ENCODE measurements around the gene SLC5A10. TPM values are rescaled to one million over a fixed set of nuclear protein-coding genes. Genes with fewer than 3 reads are reported as not detected.

The SLC5A10 gene
- 0.12 to 0.26 TPM (median 0.21 TPM) in 5 replicates for total RNA-seq (2022; extraction: Qiagen RNA extraction)

GRCh38 chr17:18951941-18952842, at the start of gene SLC5A10:
Gene SLC5A10, plus strand, starts transcription at chr17:18952165. Its CDS starts 41 bp downstream, at chr17:18952206.

GRCh38 chr17:19004421-19005136, 52.6 kb downstream of the SLC5A10 start, which contains the start of gene FAM83G:
Gene FAM83G, minus strand, starts transcription at chr17:19004764. Its CDS starts 723 bp downstream, at chr17:19004041.

DNA sequence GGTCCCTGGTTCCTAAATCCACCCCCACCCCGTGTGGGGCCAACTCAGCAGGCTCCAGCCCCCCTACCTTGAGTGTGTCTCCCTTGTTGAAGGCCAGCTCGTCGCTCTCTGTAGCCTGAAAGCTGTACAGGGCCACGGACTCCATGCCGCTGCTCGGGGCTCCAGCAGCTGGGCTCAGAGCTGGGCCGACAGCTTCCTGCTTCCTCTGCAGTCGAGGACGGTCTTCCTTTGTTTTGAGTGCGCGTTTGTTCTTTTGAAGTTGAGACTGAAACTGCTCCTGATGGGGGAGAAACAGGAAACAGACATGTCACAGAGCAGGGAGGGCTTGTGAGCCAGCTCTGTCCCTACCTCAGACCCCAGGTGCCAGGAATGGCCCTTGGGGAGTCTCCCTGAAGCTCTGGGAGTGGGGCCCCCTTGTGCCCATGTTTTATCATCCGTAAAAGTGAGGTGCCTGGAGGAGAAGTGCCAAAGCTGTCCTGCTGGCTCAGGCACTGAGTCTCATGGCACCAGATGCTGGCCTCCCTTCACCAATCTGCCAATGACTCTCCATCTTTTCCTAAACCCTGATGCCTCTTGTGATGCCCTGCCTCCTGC, 94.9 kb downstream of the SLC5A10 start, which contains the start of gene GRAP:
Gene GRAP, minus strand, starts transcription at position 176 of the 594 bp plus-strand sequence. Its CDS starts 31 bp downstream, at position 145.

Other genes with a start within 250 kb of the SLC5A10 start
- gene FBXW10, start 208.1 kb upstream of the SLC5A10 start, total RNA-seq (2022; extraction: Qiagen RNA extraction): 0.61 to 1.7 TPM (median 1.0 TPM) in 5 replicates
- gene TVP23B, start 171.0 kb upstream of the SLC5A10 start, total RNA-seq (2022; extraction: Qiagen RNA extraction): 60.4 to 72.1 TPM (median 63.8 TPM) in 5 replicates
- 40.2 to 43.6 TPM (median 42.3 TPM) in 5 replicates for gene PRPSAP2, start 94.0 kb upstream of the SLC5A10 start, total RNA-seq (2022; extraction: Qiagen RNA extraction)
- 26.2 to 39.4 TPM (median 35.6 TPM) in 5 replicates for gene FAM83G, start 52.6 kb downstream of the SLC5A10 start, total RNA-seq (2022; extraction: Qiagen RNA extraction)
- 0.20 to 0.50 TPM (median 0.29 TPM) in 5 replicates for gene GRAP, start 94.8 kb downstream of the SLC5A10 start, total RNA-seq (2022; extraction: Qiagen RNA extraction)
- 0.22 TPM in 1 of 5 replicates, not detected in the others for gene GRAPL, start 175.4 kb downstream of the SLC5A10 start, total RNA-seq (2022; extraction: Qiagen RNA extraction)